T1000 (cell line): ENCODE data around the gene WDR88.
"Not testable (repeated sequence)": the region's sequence is repeated elsewhere in the genome, so short reads cannot be mapped to it uniquely, and the experiment has no call there.

ENCODE experiments used
- DNase-seq: peaks from one replicate; lab custom pipeline; 2025; ENCODE audit warnings: mixed read lengths; lab: John Stamatoyannopoulos, UW

WDR88 gene

GRCh38 chr19:33126712-33127111 is 5.2 kb upstream of the WDR88 start:
- DNase-seq = not testable (repeated sequence)

GRCh38 chr19:33129901-33130300 is 2.0 kb upstream of the WDR88 start:
- no peak for DNase-seq

- DNase-seq = no peak
These were observed 1.5 kb upstream of the WDR88 start for GRCh38 chr19:33130433-33130832.

- DNase-seq = no peak
These were observed 511 bp downstream of the WDR88 start for GRCh38 chr19:33132425-33132824.

- no peak for DNase-seq
These were observed 1.6 kb downstream of the WDR88 start for GRCh38 chr19:33133438-33134031.

- no peak for DNase-seq
These were observed 2.7 kb downstream of the WDR88 start for GRCh38 chr19:33134571-33135041.

GRCh38 chr19:33139165-33139564 is 7.3 kb downstream of the WDR88 start:
- DNase-seq = no peak

- DNase-seq = peak; percentile 6
These were observed 12.0 kb downstream of the WDR88 start for GRCh38 chr19:33143897-33144405.

GRCh38 chr19:33146209-33146608 is 14.3 kb downstream of the WDR88 start:
- DNase-seq = no peak

GRCh38 chr19:33147538-33147937 is 15.6 kb downstream of the WDR88 start:
- no peak for DNase-seq

GRCh38 chr19:33150852-33151518 is 19.1 kb downstream of the WDR88 start:
- DNase-seq = no peak

GRCh38 chr19:33152176-33152575 is 20.3 kb downstream of the WDR88 start:
- no peak for DNase-seq

GRCh38 chr19:33152625-33153024 is 20.7 kb downstream of the WDR88 start:
- DNase-seq = not testable (repeated sequence)

- DNase-seq = not testable (repeated sequence)
These were observed 22.4 kb downstream of the WDR88 start for GRCh38 chr19:33154313-33154712.

GRCh38 chr19:33156334-33156733 is 24.4 kb downstream of the WDR88 start:
- no peak for DNase-seq

GRCh38 chr19:33157906-33158305 is 26.0 kb downstream of the WDR88 start:
- DNase-seq = no peak

- no peak for DNase-seq
These were observed 26.5 kb downstream of the WDR88 start for GRCh38 chr19:33158365-33158764.

GRCh38 chr19:33159149-33159548 is 27.2 kb downstream of the WDR88 start:
- DNase-seq = no peak

- no peak for DNase-seq
These were observed 28.0 kb downstream of the WDR88 start for GRCh38 chr19:33159893-33160292.

GRCh38 chr19:33161201-33161600 is 29.3 kb downstream of the WDR88 start:
- no peak for DNase-seq

GRCh38 chr19:33163481-33163880 is 31.6 kb downstream of the WDR88 start:
- no peak for DNase-seq

GRCh38 chr19:33166037-33166436 is 34.1 kb downstream of the WDR88 start:
- not testable (repeated sequence) for DNase-seq

GRCh38 chr19:33167438-33167837 is 35.5 kb downstream of the WDR88 start:
- DNase-seq = no peak

GRCh38 chr19:33168528-33168927 is 36.6 kb downstream of the WDR88 start:
- no peak for DNase-seq
